HCT116 (cell line): ENCODE results near the gene DDTL. TPM values are rescaled to one million over a fixed set of nuclear protein-coding genes. Genes with fewer than 3 reads are reported as not detected.

ENCODE experiments used
- ATAC-seq: fragments of 200-7000 bp; cut with Tn5 transposase; 2 replicates; pipeline ENCODE4 v1.9.1; 2020; ENCODE audit warnings: mild to moderate bottlenecking, moderate library complexity
- BruUV-seq: library from RNA; stranded (reverse); fragments of 400-500 nt; replicated peaks from 2 replicates; lab custom pipeline; 2021; lab: Mats Ljungman, UMichigan
- CTCF ChIA-PET: fragments of 300-600 bp; sonication (Branson Sonifier 250); formaldehyde crosslinking; loops from one replicate; lab custom pipeline; 2021; ENCODE audit warnings: antibody characterized with exemption; lab: Charles Lee
- POLR2A ChIA-PET: fragments of 300-600, 350-600 bp; sonication (Branson Sonifier 250); formaldehyde crosslinking; loops from one replicate; lab custom pipeline; 2021; ENCODE audit warnings: antibody characterized with exemption; lab: Charles Lee
- RAD21 ChIA-PET, 2 experiments: fragments of 300-600 bp; sonication (Branson Sonifier 250); formaldehyde crosslinking; loops; one replicate each; lab custom pipeline; 2023; ENCODE audit warnings: low total read pairs in 2 of 2; ENCODE audit not compliant: uncharacterized antibody in 2 of 2, unreplicated experiment in 2 of 2, low non-redundant PET in 1 of 2; lab: Charles Lee
- DNase-seq: peaks from one replicate; pipeline ENCODE4 v3.0.0-alpha.2; 2010; ENCODE audit warnings: low read depth, low spot score
- H2AFZ ChIP-seq: fragments of 200-600 bp; shearing (Covaris generic), sonication (generic); 2 replicates; pipeline ENCODE4 v1.6.1; 2017; ENCODE audit warnings: low read depth, mixed run types, mixed read lengths, antibody characterized with exemption, low read length; ENCODE audit not compliant: poor library complexity, severe bottlenecking
- H3K27ac ChIP-seq: 2 replicates; pipeline ENCODE4 v1.5.1; 2012; ENCODE audit warnings: low read depth, low read length
- H3K27me3 ChIP-seq: fragments of 200-600 bp; sonication (generic); 2 replicates; pipeline ENCODE4 v1.6.1; 2016; ENCODE audit warnings: mixed run types, low read length, mixed read lengths; ENCODE audit not compliant: insufficient read depth
- H3K36me3 ChIP-seq, 2 experiments: fragments of 200-500 bp in 1 of 2; fragments of 200-600 bp in 1 of 2; sonication (Bioruptor generic) in 1 of 2; sonication (generic) in 1 of 2; 2 replicates each; pipeline versions ENCODE4 v1.5.1 to v1.6.1; 2014 to 2016; ENCODE audit warnings: low read length in 2 of 2, inconsistent platforms in 1 of 2, mixed read lengths in 1 of 2, mixed run types in 1 of 2; ENCODE audit not compliant: insufficient read depth in 2 of 2, control insufficient read depth in 1 of 2
- H3K4me1 ChIP-seq, 2 experiments: fragments of 200-600 bp in 1 of 2; sonication (generic) in 1 of 2; 2 replicates each; pipeline versions ENCODE4 v1.5.1 to v1.6.1; 2012 to 2017; ENCODE audit warnings: low read length in 2 of 2, inconsistent platforms in 1 of 2, mild to moderate bottlenecking in 1 of 2, mixed read lengths in 1 of 2, mixed run types in 1 of 2, moderate library complexity in 1 of 2; ENCODE audit not compliant: insufficient read depth in 2 of 2, control insufficient read depth in 1 of 2
- H3K4me2 ChIP-seq: fragments of 200-600 bp; sonication (generic); 2 replicates; pipeline ENCODE4 v1.6.1; 2017; ENCODE audit warnings: mixed run types, low read length, mixed read lengths
- H3K4me3 ChIP-seq, 2 experiments: fragments of 200-600 bp in 1 of 2; sonication (generic) in 1 of 2; replicated peaks in 1 of 2; 2 replicates each; pipeline ENCODE4 v1.5.1; 2011 to 2016; ENCODE audit warnings: low read length in 2 of 2, control low read depth in 1 of 2, low read depth in 1 of 2, mild to moderate bottlenecking in 1 of 2, mixed read lengths in 1 of 2, mixed run types in 1 of 2
- H3K79me2 ChIP-seq: fragments of 200-600 bp; sonication (generic); 2 replicates; pipeline ENCODE4 v1.6.1; 2017; ENCODE audit warnings: mild to moderate bottlenecking, mixed run types, low read length, moderate library complexity, mixed read lengths; ENCODE audit not compliant: insufficient read depth
- H3K9ac ChIP-seq: fragments of 200-600 bp; sonication (generic); 2 replicates; pipeline ENCODE4 v1.6.1; 2016; ENCODE audit warnings: low read length, mixed read lengths
- H3K9me2 ChIP-seq: fragments of 200-600 bp; sonication (generic), shearing (Covaris generic); 2 replicates; pipeline ENCODE4 v1.6.1; 2017; ENCODE audit warnings: mixed run types, mild to moderate bottlenecking, moderate library complexity; ENCODE audit not compliant: insufficient read depth
- H3K9me3 ChIP-seq, 2 experiments: fragments of 200-500 bp in 1 of 2; fragments of 200-600 bp in 1 of 2; sonication (Bioruptor generic) in 1 of 2; sonication (generic) in 1 of 2; 2 replicates each; pipeline ENCODE4 v1.6.1; 2014 to 2017; ENCODE audit warnings: low read length in 2 of 2, mixed read lengths in 2 of 2, inconsistent platforms in 1 of 2, low read depth in 1 of 2, mild to moderate bottlenecking in 1 of 2, mixed run types in 1 of 2, moderate library complexity in 1 of 2; ENCODE audit not compliant: control insufficient read depth in 1 of 2, insufficient read depth in 1 of 2
- H4K20me1 ChIP-seq: fragments of 200-600 bp; sonication (generic), shearing (Covaris generic); 2 replicates; pipeline ENCODE4 v1.6.1; 2017; ENCODE audit warnings: mixed run types, mild to moderate bottlenecking, moderate library complexity; ENCODE audit not compliant: insufficient read depth
- CBX3 ChIP-seq: IDR thresholded peaks from 2 replicates; pipeline ENCODE4 v1.6.1; 2012; ENCODE audit warnings: low read depth
- EGR1 ChIP-seq: IDR thresholded peaks from 2 replicates; pipeline ENCODE4 v1.6.1; 2012; ENCODE audit warnings: low read depth
- ELF1 ChIP-seq: IDR thresholded peaks from 2 replicates; pipeline ENCODE4 v1.6.1; 2012; ENCODE audit warnings: low read depth, borderline replicate concordance
- EZH2 ChIP-seq: fragments of 200-600 bp; sonication (generic); IDR thresholded peaks from 2 replicates; pipeline ENCODE4 v1.6.1; 2017; ENCODE audit warnings: antibody characterized with exemption, mixed run types
- EZH2phosphoT487 ChIP-seq: fragments of 200-600 bp; IDR thresholded peaks from 2 replicates; pipeline ENCODE4 v1.6.1; 2018; ENCODE audit warnings: antibody characterized with exemption, borderline replicate concordance
- MAX ChIP-seq: IDR thresholded peaks from 2 replicates; pipeline ENCODE4 v1.6.1; 2012
- TCF7L2 ChIP-seq: IDR thresholded peaks from 2 replicates; pipeline ENCODE4 v1.7.0; 2011; ENCODE audit warnings: borderline replicate concordance, inconsistent platforms; ENCODE audit not compliant: insufficient read depth, insufficient read length; ENCODE audit errors: extremely low read depth
- YY1 ChIP-seq: IDR thresholded peaks from 2 replicates; pipeline ENCODE4 v1.6.1; 2011; ENCODE audit warnings: low read length, low read depth, moderate library complexity, mild to moderate bottlenecking; ENCODE audit not compliant: insufficient replicate concordance; ENCODE audit errors: extremely low read depth
- ZFX ChIP-seq: fragments of 450-650 bp; IDR thresholded peaks from 2 replicates; pipeline ENCODE4 v1.6.1; 2017
- ZNF274 ChIP-seq: fragments of 200-500 bp; sonication (Bioruptor generic); IDR thresholded peaks from 2 replicates; pipeline ENCODE4 v1.6.1; 2014; ENCODE audit warnings: mild to moderate bottlenecking, low read depth, low read length, inconsistent platforms
- intact Hi-C: fragments of 100-400 bp; cut with micrococcal nuclease; formaldehyde crosslinking; loops from 2 replicates; pipeline ENCODE4 v1.10.0; 2022
- total RNA-seq: library from RNA; stranded (reverse); gene quantifications from one replicate; pipeline ENCODE4 v1.2.1, GENCODE V29; 2021; ENCODE audit not compliant: unreplicated experiment
- TF ChIP-seq, protein P1 (sequence below): IDR thresholded peaks from 2 replicates; pipeline ENCODE4 v1.6.1; 2012; ENCODE audit warnings: low read depth
- TF ChIP-seq, protein P2 (sequence below): IDR thresholded peaks from 2 replicates; pipeline ENCODE4 v1.6.1; 2011; ENCODE audit warnings: mild to moderate bottlenecking, low read length, moderate library complexity; ENCODE audit not compliant: insufficient replicate concordance; ENCODE audit errors: extremely low read depth

Gene DDTL
- total RNA-seq, 1 experiment from 2014 or later: 3.4 TPM

DNA sequence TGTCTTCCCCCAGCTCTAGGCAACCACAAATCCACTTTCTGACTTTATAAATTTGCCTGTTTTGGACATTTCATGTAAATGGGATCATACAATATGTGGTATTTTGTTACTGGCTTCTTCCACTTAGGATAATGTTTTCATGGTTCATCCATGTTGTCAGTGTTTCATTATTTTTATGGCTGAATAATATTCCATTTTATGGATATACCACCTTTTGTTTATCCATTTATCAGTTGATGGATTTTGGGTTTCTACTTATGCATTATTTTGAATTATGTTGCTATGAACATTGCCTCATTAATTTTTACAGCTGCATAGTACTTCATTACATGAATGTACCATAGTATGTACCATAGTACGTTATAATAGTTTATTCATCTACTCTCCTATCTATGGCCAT is 49.5 kb downstream of the DDTL start:
- Histone ChIP-seq H2AFZ (no peak overlapping the region), H3K79me2 (peaks cover 90% of the 10 kb centered on the region), H3K9ac (no peak overlapping the region), H3K27me3 (no peaks in the 10 kb centered on the region), H3K9me2 (no peaks in the 10 kb centered on the region), H3K4me3 (no peak overlapping the region), H3K4me2 (no peak overlapping the region), H4K20me1 (0 out of 2 replicates have a peak, but pooled peaks cover 5% of the 10 kb centered on the region), H3K9me3 (no peaks in the 10 kb centered on the region), H3K36me3 (no peaks in the 10 kb centered on the region; a peak in 1 of 4 replicates), H3K4me1 (peaks cover 5 to 6% of the 10 kb centered on the region in 2 experiments; a peak in 3 of 4 replicates), H3K27ac (no peak overlapping the region)
- intact Hi-C loops: loop anchor here (10.0 kb wide), 1 partner anchor 139 kb away; no protein-coding TSS in a partner anchor
- no peak for DNase-seq
- TF ChIP-seq TCF7L2 (no peak), EZH2 (no peak), ZFX (no peak), ZNF274 (no peak), YY1 (no peak), MAX (no peak), CBX3 (no peak), EZH2phosphoT487 (no peak), EGR1 (no peak), ELF1 (no peak)
- TF ChIP-seq, protein P1, sequence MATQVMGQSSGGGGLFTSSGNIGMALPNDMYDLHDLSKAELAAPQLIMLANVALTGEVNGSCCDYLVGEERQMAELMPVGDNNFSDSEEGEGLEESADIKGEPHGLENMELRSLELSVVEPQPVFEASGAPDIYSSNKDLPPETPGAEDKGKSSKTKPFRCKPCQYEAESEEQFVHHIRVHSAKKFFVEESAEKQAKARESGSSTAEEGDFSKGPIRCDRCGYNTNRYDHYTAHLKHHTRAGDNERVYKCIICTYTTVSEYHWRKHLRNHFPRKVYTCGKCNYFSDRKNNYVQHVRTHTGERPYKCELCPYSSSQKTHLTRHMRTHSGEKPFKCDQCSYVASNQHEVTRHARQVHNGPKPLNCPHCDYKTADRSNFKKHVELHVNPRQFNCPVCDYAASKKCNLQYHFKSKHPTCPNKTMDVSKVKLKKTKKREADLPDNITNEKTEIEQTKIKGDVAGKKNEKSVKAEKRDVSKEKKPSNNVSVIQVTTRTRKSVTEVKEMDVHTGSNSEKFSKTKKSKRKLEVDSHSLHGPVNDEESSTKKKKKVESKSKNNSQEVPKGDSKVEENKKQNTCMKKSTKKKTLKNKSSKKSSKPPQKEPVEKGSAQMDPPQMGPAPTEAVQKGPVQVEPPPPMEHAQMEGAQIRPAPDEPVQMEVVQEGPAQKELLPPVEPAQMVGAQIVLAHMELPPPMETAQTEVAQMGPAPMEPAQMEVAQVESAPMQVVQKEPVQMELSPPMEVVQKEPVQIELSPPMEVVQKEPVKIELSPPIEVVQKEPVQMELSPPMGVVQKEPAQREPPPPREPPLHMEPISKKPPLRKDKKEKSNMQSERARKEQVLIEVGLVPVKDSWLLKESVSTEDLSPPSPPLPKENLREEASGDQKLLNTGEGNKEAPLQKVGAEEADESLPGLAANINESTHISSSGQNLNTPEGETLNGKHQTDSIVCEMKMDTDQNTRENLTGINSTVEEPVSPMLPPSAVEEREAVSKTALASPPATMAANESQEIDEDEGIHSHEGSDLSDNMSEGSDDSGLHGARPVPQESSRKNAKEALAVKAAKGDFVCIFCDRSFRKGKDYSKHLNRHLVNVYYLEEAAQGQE: no peak
- TF ChIP-seq, protein P2, sequence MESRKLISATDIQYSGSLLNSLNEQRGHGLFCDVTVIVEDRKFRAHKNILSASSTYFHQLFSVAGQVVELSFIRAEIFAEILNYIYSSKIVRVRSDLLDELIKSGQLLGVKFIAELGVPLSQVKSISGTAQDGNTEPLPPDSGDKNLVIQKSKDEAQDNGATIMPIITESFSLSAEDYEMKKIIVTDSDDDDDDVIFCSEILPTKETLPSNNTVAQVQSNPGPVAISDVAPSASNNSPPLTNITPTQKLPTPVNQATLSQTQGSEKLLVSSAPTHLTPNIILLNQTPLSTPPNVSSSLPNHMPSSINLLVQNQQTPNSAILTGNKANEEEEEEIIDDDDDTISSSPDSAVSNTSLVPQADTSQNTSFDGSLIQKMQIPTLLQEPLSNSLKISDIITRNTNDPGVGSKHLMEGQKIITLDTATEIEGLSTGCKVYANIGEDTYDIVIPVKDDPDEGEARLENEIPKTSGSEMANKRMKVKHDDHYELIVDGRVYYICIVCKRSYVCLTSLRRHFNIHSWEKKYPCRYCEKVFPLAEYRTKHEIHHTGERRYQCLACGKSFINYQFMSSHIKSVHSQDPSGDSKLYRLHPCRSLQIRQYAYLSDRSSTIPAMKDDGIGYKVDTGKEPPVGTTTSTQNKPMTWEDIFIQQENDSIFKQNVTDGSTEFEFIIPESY: no peak
- ChIA-PET POLR2A (no interaction called here), CTCF (no interaction called here), RAD21 (no interaction called here)
- ATAC-seq: no peak
- no TSS peak for BruUV-seq
